ENCODE data around the gene PNPO.
"Not testable (repeated sequence)": the region's sequence is repeated elsewhere in the genome, so short reads cannot be mapped to it uniquely, and the experiment has no call there.

The PNPO gene

DNA sequence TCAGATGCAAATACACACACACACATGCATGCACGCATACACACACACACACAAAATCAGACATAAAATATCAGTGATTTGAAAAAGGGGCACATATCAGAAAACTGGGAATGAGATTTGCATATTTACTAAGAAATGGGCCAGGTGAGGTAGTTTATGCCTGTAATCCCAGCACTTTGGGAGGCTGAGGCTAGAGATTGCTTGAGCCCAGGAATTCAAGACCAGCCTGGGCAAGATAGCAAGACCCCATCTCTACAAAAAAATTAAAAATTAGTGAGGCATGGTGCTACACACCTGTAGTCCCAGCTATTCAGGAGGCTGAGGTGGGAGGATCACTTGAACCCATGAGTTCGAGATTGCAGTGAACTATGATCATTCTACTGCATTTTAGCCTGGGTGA is 22.4 kb upstream of the PNPO start:
- no peak for DNase-seq

DNA sequence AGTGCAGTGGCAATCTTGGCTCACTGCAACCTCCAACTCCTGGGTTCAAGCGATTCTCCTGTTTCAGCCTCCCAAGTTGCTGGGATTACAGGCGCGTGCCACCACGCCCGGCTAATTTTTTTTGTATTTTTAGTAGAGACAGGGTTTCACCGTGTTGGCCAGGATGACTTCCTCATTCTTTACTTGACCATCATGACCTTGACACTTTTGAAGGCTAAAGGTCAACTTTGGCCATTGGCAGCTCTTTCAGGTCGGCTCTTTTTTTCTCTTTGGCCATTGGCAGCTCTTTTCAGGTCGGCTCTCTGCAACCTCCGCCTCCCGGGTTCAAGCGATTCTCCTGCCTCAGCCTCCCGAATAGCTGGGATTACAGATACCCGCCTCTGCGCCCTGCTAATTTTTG is 21.5 kb upstream of the PNPO start:
- not testable (repeated sequence) for DNase-seq

DNA sequence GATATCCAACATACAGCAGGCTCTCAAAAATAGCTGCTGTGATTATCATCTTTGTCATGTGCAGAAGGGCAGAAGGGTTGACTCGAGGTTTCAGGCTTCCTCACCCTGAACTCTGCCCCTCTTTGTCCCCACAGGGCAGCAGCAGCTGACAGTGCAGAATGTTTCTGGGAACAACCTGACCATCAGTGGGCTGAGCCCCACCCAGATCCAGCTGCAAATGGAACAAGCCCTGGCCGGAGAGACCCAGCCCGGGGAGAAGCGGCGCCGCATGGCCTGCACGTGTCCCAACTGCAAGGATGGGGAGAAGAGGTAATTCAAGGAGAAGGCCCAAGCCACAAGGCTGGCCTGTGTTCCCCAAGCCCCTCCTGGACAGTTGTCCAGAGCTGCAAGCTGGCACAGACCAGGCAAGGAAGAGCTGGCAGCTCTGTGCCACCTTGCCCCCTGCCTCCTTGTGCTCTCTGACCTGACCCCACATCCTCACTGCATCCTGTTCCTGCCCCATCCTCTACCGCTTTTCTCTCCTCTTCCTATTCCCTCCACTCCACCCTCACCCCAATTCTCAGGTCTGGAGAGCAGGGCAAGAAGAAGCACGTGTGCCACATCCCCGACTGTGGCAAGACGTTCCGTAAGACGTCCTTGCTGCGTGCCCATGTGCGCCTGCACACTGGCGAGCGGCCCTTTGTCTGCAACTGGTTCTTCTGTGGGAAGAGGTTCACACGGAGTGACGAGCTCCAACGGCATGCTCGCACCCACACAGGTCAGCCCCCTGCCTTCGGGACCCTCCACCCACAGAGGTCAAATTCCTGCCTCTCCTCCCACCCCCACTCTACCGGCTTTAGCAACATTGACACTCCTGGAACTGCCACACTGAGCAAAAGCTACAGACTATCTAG is 16.3 kb upstream of the PNPO start:
- no peak for DNase-seq

DNA sequence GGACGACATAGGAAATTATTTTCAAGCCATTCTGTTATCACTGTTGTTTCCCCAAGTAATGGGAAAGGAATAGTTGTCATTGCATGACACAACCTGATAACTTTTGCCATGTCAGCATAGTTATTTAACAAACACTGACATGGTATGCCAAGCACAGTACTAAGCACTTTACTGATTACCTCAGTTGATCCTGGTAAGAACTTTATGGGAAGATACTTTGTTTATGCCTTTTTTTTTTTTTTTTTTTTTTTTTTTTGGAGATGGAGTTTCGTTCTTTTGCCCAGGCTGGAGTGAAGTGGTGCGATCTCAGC is 15.7 kb upstream of the PNPO start:
- no peak for DNase-seq

DNA sequence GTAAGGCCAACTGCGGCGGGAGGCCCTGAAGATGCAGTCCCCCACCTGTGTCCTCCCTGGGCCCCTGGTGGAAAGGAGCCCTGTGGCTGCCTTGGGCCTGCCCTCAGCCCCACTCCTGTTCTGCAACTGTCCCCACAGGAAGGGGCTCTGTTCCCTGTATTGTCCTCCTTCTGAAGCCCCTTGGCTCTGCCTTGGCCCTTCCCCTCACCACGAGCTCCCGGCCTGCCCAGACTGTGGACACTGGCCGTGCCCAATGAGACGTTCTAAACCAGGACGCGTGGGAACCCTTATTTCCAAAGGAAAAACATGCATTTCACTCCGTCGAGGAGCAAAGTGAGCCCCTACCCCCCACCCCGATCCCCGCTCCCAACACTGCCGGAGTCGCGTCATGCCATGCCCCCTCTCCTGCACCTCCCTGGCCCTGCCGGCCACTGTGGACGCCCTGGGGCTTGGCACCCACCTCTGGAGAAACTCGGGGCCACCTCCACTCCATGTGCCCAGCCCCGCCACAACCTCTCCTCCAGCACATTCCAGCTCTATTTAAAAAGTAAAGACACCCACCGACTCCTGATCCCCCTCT is 13.5 kb upstream of the PNPO start:
- DNase-seq: no peak

DNA sequence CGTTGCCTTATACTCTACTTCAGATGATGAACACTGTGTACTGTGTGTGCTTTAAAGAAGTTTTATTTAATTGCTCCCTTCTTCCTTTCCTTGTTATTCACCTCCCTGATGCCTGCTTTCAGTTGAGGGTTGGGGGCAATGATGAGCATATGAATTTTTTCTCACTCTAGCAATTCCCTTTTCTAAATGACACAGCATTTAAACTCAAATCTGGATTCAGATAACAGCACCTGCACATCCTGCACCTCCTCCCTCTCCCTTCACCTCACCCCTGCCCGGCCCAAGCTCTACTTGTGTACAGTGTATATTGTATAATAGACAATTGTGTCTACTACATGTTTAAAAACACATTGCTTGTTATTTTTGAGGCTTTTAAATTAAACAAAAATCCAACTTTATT is 13.0 kb upstream of the PNPO start:
- no peak for DNase-seq

DNA sequence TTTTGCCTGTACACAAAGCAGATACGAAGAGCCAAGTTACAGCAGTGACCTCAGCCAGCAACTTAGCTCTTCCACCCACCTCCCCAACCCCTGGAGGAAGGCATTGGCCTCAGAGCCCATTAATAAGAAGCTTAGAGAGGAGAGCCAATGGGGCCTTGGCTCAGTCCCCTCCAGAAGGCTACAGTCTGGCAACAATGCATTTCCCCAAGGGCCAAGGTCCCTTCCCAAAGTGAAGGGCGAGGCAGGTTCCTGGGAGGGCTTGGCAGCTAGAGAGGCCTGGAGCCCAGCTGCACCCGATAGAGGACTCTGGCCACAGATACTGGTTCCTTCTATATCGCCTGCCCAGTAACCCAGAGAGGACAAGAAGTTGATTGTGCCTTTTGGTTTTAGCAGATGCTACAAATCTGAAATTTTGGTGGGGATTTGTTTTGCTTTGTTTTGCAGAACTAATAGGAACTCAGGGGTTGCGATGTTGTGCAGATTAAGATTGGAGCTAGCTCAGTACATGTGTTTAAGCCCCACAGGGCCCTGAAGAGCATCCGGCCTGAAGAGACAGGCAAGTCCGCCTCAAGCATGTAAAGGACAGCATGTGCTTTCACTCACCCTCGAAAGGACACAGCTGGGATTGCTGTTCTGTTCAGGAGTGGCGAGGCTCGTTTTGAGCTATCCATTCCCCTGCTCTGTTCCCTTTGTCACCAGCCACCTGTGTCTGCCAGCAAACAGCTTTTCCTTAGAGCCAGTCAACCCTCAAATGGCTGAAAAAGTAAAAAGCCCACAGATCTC is 12.0 kb upstream of the PNPO start:
- DNase-seq: no peak

DNA sequence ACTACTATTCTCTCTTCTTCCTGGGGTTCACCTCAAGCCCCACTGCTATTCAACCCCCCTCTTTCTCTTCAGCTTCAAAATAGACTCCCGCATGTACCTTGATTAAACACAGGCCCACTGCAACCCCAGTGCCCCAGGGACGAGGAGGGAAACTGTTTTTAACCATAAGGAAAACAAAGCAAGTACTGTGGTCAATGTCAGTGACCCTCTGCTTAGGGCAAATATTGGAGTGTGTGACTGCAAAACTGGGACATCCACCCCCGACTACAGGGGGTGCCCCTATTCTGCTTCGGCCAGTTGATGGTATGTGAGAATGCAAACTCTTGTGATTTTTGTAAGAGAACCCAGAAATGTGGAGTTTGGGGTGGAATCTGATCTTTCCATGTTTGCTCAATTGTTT is 9.5 kb upstream of the PNPO start:
- DNase-seq: no peak

DNA sequence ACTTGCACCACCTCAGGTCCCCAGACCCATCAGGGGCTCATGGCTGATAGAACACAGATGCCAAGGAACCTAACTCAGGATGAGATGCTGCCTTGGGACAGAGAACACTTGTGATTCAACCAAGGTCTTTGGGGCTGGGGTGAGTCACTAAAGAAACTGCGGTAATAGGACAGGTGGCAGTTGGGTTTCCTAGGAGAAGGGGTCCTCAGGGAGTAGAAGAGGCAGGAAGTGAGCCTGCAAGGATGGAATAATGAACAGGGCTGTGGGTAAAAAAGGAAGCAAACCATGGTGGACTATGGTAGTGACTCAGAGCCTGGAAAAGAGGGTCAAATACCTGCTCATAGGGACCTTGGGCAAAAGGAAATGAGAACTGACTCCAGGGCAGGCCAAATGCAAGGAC is 6.5 kb upstream of the PNPO start:
- DNase-seq: no peak

DNA sequence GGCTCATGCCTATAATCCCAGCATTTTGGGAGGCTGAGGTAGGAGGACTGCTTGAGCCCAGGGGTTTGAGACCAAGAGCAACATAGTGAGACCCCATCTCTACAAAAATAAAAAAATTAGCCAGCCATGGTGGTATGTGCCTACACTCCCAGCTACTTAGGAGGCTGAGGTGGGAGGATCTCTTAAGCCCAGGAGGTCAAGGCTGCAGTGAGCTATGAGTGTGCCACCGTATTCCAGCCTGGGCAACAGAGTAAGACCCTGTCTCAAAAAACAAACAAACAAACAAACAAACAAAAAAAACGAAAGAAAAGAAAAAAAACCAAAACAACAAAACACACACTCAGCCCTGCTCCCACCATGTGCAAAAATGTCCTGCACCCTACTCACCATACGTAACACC is 5.9 kb upstream of the PNPO start:
- DNase-seq: not testable (repeated sequence)

DNA sequence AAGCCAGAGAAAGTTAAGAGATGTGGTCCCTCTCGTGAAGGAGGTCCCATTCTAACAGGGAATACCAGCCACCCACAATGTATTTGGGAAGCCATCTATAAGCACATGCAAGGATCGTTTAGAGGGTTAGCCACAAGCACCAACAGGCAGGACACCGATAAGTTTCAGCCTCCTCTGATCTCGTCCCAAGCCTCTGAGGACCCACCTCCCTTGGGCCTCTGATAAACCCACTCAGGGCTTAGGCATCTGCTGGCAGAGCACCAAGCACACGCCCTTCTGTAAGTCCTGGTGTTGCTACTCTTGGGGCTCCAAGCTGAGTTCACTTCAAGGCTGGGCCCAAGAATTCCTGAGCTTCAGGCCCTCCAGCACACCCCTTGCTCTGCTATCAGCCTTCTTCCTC is 5.4 kb upstream of the PNPO start:
- DNase-seq: no peak

DNA sequence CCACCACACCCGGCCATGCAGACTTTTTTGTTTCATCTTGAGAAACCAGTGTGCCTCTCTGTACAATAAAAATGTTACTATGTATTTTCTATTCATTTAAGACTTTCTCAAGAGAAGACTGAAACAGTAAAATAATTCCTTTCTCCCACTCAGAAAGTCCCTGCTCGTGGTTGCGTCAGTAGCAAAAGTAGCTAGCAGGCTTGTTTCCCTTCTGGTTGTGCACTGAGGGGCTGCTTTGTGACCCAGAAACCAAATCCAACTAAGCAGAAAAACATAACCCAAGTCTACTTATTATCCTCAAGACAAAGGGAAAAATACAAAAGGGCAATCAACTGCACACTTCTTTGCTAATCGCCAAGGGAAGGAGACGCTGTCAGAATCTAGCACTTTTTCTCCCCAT is 3.4 kb upstream of the PNPO start:
- no peak for DNase-seq

DNA sequence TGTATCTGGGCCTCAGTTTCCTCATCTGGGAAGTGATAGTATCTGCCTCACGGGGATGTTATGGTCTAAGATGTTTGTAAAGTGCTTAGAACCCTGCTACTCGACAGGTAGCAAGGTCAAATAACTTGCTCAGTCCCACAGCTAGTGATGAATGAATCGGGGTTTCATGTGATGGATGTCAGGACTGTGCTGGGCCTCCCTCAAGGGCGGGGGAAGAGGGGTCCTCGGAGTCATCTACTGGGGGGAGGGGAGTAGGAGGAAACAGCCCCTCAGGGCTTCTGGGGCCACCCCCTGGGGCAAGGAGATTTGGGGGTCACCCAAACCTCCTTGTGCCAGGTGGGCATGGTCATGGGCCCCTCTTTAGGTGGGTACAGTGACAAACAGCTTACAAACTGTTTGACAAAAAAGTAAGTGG is 732 bp downstream of the PNPO start:
- DNase-seq: no peak

DNA sequence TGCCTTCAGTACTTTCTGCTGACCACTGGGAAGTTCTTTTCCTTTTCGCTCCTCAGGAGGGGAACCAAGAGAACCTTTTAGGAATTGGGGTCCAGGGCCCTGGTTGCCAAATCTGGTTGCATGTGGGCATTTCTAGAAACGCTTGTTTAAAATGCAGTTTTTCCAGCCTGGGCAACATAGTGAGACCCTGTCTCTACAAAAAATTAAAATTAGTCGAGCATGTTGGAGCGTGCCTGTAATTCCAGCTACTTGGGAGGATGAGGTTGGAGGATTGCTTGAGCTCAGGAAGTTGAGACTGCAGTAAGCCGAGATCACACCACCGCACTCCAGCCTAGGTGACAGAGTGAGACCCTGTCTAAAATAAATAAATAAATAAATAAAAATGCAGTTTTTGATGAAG is 1.2 kb downstream of the PNPO start:
- no peak for DNase-seq

DNA sequence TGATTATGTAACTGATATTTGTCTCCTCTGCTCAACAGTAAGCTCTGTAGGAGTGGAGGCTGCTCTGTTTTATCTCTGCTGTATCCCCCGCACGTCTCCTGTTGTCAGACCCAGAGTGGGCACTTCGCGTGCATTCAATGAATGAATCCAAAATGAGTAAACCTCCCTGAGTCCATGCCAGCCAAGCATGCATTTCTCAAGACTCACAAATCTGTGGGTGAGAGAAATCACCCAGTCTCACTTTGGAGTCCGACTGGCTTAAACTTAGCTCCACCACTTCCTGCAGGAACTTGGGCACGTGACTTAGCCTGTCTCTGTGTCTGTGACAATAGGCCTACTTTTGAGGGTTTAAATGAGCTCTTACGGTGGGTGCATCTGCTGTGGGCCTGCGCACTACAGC is 3.7 kb downstream of the PNPO start:
- DNase-seq: peak; percentile 25

DNA sequence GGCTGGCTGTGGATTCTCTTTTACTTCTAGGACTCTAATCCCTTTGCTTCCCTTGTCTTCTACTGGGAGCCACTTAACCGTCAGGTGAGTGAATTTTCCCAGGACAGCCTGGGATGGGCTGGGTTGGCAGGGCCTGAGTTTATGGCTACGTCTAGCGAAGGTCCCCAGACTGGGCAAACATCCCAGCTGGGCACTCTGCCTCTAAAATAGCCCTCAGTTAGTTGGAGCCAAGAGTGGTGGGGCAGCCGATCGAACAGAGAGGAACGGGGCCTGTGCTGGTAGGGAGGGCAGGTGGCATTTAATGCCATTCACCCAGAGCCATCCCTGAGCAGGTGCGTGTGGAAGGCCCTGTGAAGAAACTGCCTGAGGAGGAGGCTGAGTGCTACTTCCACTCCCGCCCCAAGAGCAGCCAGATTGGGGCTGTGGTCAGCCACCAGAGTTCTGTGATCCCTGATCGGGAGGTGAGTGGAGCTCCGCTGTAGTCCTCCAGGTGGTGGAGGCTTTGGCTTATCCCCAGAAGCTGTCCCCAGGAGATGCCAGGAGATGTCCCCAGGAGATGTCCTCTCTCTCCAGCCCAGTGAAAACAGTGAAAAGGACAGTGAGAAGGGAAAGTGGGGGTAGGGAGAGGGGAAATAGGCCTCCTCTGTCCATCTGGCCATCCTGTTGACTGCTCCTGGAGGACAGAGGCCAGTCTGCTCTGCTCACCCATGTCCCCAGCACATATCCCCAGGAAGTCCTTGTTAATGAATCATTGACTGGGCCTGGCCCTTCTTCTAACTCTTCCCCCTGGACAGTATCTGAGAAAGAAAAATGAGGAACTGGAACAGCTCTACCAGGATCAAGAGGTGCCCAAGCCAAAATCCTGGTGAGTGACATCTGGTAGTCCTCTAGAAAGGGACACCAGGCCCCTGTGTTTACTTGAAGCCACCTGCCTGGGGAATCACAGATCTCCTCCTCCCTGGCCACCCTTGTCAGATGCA is 4.4 kb downstream of the PNPO start:
- DNase-seq: no peak

DNA sequence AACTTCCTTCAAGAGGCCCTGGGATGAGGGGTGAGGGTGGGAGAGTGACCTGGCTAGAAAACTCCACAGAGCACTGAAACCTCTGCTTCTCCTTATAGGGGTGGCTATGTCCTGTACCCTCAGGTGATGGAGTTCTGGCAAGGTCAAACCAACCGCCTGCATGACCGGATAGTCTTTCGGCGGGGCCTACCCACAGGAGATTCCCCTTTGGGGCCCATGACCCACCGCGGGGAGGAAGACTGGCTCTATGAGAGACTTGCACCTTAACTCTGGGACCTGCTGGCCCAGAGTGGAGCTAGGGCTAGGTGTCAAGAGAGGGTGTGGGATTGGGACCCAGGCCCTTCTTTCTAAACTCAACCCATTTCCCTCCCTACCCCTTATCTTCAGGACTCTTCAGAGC is 5.1 kb downstream of the PNPO start:
- DNase-seq: no peak

DNA sequence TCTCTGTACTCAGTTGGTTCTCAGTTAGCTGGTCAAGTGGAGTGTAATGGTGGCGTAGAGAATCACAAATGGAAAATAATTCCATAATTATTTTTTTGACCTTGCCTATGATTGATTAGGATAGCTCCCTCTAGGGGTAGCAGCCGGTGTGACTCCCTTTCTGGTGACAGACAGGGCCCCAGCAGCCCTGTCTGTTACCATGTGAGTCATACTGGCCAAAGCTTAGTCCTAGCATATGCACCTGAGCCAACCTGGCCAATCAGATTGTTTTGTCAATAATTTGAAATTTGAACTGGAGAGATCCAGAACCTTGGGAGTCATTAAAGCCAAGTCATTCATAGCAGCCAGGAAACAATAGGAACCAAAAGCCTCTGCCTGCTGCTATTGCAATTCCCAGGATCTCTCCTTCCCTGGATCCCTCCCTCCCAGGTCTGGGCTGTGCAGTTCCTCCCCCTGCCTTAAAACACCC is 5.6 kb downstream of the PNPO start:
- peak; percentile 82 for DNase-seq

DNA sequence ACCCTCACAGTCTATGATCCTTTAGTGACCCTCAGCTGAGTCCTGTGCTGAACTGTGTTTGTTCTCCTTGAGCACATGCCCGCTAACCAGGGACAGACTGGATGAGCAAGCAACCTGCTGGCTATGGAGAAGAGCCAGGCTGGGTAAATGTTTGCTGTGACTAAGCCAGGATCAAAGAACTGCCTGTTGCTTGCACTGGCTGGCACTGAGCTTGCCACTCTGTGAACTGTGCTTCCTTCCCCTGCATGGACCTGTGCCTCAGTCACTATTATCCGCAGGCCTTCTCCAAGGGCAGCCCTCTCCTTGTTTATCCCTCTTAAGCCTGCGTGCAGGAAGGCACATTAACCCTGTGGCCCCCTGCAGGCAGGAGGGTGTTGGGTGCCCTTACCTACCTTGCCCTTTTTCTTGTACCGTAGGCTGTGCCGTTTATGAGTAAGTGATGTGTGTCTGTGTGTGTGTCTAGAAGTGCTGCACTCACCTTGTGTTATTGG is 7.4 kb downstream of the PNPO start:
- DNase-seq: no peak

DNA sequence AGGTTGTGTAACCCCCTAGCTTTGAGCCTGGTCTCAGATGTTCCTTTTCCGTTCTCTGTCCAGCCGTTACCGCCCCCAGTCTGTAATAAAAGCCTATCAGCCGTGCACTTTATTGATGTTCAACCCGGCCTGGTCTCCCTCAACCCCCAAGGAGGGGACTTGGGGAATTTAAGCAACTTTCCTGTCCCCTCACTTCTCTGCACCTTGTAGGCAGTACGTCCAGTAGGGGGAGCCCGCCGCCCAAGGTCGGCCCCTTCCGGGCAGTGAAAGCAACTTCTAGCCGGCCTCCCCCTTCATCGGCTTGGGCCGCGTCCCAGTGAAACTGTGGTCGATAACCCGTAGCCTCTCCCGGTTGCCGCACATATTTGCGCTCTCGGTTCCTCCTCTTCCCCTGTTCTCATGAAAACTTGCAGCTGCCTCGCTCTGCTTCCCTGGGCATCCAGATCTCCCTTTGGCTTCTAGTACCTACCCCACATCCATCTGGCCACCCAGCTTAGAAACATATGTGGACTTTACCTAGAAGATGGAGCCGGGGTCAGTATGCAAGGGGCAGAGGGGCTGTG is 7.9 kb downstream of the PNPO start:
- peak; percentile 78 for DNase-seq

DNA sequence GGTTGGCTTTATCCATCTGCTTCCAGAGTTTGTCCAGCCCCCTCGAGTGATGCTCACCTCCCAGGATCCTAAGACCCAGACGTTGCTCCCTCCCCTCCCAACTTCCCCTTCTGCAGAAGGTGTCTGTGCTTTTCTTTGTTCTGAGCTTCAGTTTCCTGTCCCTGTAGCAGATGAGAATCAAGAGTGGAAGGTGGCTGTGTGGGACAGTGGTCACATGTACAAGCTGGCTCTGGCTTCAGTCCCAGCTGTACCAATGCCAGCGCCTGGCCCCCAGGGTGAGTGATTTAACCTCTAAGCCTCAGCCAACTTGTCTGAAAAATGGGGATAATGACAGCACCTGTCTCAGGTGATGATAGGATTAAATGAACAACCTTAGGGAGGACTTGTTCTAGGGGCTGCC is 8.6 kb downstream of the PNPO start:
- DNase-seq: peak; percentile 6

DNA sequence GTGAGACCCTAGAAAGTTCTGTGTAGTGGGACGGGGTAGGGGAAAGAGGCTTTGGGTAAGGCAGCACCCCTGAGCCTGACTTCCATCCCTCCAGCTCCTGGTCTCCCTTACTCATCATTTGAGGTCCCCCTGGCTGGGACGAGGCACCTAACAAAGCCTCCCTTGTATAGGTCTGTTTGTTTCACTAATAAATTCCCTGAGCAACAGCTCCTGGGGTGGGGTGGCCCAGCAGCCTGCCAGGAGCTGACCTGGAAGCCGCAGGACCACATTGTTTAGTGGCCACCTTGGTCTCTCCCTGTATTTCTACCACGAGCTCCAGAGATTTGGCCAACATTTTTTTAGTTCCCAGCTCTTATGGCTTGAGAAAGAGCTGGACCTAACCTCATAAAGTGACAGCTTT is 9.1 kb downstream of the PNPO start:
- DNase-seq: no peak
